TTC549 (cell line): ENCODE data around the gene BAHCC1.
"Not testable (repeated sequence)": the region's sequence is repeated elsewhere in the genome, so short reads cannot be mapped to it uniquely, and the experiment has no call there.

Source experiments
- FAIRE-seq: peaks from 2 replicates; lab custom pipeline; 2012; peaks lifted over from hg19 to GRCh38; lab: Jason Lieb, UNC

Gene BAHCC1

DNA sequence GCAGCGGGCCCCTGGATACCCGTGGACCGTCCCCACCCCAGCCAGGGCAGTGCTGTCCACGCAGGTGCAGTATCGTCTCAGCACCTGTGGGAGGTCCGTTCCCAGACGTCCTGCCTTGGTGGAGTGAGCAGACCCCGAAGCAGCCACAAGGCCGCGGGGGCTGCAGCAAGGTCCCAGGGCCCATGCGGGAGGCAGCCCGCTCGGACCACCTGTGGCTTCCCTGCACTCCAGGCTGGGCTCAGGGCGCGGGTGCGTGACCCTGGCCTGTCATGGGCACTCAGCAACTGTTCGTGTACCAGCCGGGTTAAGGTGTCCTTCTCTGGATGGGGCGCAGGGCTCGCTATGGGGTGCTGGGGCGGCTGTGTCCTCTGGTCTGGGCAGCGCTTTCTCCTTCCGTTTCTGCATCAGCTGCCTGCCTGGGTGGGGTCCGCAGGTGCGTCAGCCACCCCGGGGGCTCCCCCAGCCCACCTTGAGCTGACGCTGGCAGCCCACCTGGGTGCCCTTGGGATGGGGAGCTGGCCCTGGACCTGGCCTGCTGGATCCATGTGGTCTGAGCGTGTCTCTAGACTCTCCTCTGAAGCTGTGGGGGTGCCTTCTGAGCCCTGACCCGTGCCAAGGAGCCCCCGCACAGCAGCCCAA lies 18.4 kb downstream of the BAHCC1 start:
- no peak for FAIRE-seq

GRCh38 chr17:81414756-81415516 lies 19.7 kb downstream of the BAHCC1 start:
- no peak for FAIRE-seq

DNA sequence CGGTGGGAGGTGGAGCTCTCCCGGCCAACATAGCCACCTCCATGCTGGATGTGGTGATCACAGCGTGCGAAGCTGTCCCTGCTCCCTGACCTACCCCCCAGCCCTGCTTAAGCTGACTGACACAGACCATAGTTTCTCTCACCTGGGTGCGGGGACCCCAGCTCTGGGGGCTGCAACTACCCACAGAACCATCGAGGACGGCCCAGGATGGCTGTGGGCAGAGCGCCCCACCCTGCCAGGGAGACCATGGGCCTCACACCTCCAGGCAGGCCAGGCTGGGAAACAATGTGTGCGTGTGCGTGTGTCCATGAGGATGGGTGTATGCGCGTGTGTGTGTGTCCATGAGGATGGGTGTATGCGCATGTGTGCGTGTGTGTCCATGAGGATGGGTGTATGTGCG lies 20.4 kb downstream of the BAHCC1 start:
- no peak for FAIRE-seq

GRCh38 chr17:81416612-81417011 lies 21.4 kb downstream of the BAHCC1 start:
- FAIRE-seq: no peak

DNA sequence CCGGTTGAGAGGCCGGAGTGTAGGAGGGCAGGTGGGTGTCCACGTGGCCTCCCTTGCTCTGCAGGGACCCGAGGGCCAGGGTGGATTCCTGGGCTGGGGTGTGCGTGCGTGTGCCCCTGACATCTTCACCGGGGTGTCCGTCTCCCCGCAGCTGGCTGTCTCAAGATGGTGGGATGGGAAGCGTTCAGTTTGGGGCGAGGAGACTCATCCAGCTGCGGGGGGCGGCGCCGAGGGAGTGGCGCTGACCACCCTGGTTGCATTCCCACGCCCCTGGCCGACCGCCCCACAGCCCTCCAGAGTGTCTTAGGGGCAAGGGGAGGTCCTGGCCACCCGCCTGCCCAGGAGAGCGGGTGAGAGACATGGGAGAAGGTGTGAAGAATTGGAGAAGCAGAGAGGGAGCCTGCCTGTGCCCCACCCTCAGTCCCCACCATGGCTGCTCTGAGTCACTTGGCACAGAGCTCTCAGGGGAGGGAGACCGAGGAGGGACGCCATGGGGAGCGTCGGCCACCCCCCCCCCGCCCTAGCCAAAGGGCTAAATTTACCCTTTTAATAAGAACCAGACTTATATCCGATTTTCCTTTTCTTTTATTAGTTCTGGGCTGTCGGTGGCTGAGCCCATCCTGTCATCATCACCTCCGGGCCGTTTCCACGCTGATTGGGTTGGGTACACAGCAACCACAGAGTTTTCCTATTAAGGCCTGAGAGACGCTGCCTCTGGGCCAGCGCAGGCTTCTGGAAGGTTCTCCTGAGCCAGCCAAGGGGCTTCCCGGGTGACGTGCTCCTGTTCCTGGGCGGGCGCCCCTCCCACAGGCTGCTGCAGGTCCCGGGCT lies 22.0 kb downstream of the BAHCC1 start:
- FAIRE-seq: no peak

GRCh38 chr17:81417879-81418709 lies 22.8 kb downstream of the BAHCC1 start:
- FAIRE-seq: no peak

GRCh38 chr17:81418710-81419318 lies 23.6 kb downstream of the BAHCC1 start:
- FAIRE-seq: no peak

DNA sequence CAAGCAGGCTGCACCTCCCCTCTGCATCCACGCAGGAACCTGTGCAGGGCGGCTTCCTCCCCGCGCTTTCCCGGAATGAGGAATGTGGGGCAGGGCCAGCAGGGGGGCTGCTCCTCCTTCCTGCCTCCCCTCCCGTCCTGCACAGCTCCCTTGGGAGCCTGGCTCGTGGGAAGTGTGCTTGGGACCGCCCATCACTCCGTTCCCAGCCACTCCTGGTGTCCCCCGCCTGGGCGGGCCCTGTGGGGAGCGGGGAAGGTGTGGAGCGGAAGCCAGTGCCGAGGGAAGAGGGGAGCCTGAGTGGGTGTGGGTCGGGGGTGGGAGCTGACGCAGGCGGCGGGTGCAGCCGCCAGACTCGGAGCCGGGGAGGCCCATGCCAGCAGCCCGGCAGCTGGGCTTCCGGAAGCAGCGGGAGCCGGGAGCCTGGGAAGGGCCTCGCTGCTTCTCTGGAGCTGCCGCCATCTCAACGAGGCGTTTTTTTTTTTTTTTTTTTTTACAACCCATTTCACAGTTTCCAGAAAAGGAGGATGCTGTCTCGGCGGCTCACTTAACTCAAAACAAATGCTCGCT lies 24.1 kb downstream of the BAHCC1 start:
- no peak for FAIRE-seq

DNA sequence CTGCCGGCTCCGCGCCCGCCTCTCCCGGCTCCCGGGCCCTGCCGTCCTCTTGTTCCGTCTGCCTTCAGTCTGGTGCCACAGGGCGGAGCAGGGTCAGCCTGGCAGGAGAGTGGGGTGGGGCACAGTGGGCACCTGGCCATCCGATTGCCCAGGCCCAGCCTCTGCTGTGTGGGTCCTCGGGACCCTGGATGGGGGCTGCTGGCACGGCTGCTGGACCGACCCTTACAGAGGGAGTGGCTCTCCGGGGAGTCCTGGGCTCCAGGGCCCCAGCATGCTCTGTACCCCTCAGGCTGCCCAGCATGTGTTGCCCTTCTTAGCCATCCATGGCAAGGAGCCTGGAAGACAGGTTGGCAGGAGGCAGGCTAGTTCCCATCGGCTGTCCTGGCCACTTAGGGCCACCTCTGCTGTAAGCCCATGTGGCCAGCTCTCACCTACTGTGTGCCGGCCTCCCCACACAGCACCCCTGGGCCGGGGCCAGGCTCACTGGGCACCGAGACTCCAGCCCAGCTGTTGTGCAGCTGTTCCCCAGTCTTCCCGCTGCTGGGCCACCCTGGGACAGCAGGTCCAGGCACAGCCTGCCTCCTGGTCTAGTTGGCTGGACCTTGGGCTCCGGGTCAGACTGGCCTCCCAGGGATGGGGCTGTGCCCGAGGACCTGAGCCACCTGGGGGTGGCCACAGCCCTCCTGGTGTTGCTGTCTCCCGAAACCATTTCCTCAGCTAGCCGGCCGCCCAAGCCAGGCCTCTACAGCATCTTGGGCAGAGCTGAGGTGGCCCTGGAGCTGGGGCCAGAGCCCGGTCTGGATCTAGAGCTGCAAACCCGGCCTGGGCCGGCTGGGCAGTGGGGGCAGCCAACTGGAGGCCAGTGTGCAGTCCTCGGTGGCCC lies 24.9 kb downstream of the BAHCC1 start:
- FAIRE-seq: no peak

DNA sequence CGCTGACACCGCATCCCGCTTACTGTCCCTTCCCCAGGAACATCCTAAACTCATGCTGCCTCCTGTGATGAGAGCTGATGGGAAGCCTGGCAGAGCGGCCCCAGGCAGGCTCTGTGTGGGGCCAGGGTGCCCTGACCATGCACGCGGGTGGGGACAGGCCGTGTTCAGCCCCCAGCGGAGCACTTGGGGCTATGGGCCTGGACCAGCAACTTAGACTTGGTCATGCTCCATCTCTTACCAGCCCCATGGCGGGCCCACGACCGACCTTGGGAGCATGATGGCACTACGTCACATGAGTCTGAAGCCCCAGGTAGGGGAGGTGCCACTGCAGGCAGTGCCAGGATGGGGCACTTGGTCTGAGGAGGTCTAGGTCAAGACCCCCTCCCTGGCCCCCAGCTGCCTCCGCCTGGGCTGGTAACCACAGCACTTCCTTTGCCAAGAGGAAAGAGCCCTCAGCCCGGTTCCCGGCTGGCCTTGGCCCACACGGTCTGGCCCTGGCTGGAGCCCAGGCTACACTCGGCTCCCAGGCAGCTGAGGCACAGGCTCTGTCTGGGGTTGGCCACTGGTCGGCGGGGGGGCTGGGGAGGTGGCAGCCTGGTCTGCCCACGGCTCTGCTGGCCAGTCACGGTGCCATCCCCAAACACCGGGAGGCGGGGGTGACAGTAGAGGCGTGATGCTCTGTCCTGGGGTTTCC lies 25.7 kb downstream of the BAHCC1 start:
- no peak for FAIRE-seq

- no peak for FAIRE-seq
Observed at GRCh38 chr17:81422776-81423697, 27.8 kb downstream of the BAHCC1 start.

GRCh38 chr17:81423698-81424071 lies 28.4 kb downstream of the BAHCC1 start:
- no peak for FAIRE-seq

DNA sequence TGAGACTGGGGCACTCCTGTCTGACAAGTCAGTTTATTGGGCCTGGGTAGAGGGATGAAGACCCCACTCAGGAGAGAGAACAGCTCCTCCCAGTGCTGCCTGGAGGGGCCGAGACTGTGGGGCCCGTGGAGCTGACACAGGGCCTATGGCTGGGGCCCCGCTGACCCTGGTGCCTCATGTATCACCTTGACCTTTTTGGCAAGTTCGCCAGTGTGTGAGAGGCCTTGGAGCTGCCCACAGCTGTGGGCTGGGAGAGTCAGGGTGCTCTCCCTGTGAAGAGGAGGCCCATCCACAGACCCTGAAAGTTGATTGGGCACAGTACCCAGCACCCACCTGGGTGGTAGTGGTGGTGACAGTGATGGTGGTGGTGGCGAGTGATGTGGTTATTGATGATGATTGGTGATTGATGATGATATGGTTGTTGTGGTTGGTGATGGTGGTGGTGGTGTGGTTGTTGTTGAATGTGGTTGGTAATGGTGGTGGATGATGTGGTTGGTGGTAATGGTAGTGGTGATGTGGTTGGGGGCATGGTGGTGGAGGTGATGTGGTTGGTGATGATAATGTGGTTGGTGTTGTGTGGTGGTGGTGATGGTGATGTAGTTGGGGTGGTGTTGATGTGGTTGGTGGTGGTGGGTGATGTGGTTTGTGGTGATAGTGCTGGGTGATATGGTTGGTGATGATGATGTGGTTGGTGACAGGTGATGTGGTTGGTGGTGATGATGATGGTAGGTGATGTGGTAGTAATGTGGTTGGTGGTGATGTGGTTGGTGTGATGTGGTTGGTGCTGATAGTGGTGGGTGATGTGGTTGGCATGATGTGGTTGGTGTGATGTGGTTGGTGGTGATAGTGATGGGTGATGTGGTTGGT lies 29.1 kb downstream of the BAHCC1 start:
- FAIRE-seq: no peak

GRCh38 chr17:81425041-81425440 lies 29.8 kb downstream of the BAHCC1 start:
- not testable (repeated sequence) for FAIRE-seq

GRCh38 chr17:81425716-81426392 lies 30.6 kb downstream of the BAHCC1 start:
- not testable (repeated sequence) for FAIRE-seq

GRCh38 chr17:81426393-81427172 lies 31.3 kb downstream of the BAHCC1 start:
- no peak for FAIRE-seq
